SK-N-MC (cell line): ENCODE measurements around the gene RFC5.
"Not testable (repeated sequence)": the region's sequence is repeated elsewhere in the genome, so short reads cannot be mapped to it uniquely, and the experiment has no call there.

Experiments used
- EZH2 ChIP-seq: fragments of 200-600 bp; sonication (generic); IDR thresholded peaks from one replicate; pipeline ENCODE4 v1.6.1; 2017; ENCODE audit warnings: antibody characterized with exemption
- POLR2AphosphoS5 ChIP-seq: IDR thresholded peaks from 2 replicates; pipeline ENCODE4 v1.6.1; 2012; ENCODE audit warnings: mild to moderate bottlenecking, low read depth, low read length, borderline replicate concordance

- not testable (repeated sequence) for TF ChIP-seq POLR2AphosphoS5, EZH2
Observed at GRCh38 chr12:118081521-118081920, 65.0 kb downstream of the RFC5 start.
